ENCODE data around the gene TMEM89.

DNA sequence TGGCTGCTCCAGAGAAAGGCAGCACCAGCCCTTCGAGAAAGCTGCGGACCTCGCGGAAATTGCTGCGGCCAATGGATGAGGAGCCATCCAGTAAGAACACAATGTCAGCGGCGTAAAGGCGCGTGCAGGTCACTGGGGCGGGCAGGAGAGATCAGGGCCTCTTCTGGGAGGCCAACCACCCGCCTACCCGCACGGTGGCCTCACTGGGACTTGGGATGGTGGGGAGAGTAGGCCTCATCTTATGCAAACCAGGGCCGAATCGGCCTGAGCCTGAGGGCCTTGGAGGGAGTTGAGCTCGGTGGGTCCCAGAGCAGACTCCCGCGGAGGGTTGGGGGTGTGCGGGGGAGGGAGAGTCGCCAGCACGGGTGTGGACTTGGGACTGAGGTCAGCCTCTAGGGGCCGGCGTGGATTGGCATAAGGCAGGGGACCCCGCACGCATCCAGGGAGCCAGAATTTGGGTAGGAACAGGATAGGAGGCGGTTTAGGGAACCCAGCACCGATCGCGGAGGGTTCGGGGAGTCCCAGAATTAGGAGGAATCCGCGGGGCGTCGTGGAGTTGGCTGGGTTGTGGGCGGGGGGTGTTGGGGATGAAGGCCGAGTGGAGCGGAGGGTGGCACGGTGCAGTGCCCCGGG, 27.0 kb downstream of the TMEM89 start:
- TF ChIP-seq POLR2AphosphoS5 (IDR thresholded peaks at IDR 0.05; ENCODE audit: borderline replicate concordance, low read depth, low read length): no peak
- no peak for TF ChIP-seq EZH2 (IDR thresholded peaks at IDR 0.05)

Measured in SK-N-MC (cell line).